Stimulated activated naive CD8-positive, alpha-beta T cell treated with anti-CD3 and anti-CD28 coated beads, Interleukin-15, Interleukin-2, amounts not matched to agents 100 ng/mL and 50 ng/mL, for 24 hours (primary cell): ENCODE results near the gene HSPA1A.
A peak's percentile ranks its signal among the peaks of the same experiment; 100 is the strongest.
"Not testable (repeated sequence)": the region's sequence is repeated elsewhere in the genome, so short reads cannot be mapped to it uniquely, and the experiment has no call there.

Source experiments
- H3K27ac Mint-ChIP-seq: one replicate; pipeline ENCODE4 v1.8.0; 2021; ENCODE audit warnings: mild to moderate bottlenecking, mixed read lengths
- H3K27me3 Mint-ChIP-seq: one replicate; pipeline ENCODE4 v1.8.0; 2021; ENCODE audit warnings: mixed read lengths
- H3K36me3 Mint-ChIP-seq: one replicate; pipeline ENCODE4 v1.8.0; 2021; ENCODE audit warnings: low read depth, mixed read lengths
- H3K4me1 Mint-ChIP-seq: one replicate; pipeline ENCODE4 v1.8.0; 2021; ENCODE audit warnings: low read depth, mixed read lengths
- H3K4me3 Mint-ChIP-seq: one replicate; pipeline ENCODE4 v1.8.0; 2021; ENCODE audit warnings: mild to moderate bottlenecking, mixed read lengths
- H3K9me3 Mint-ChIP-seq: one replicate; pipeline ENCODE4 v1.8.0; 2021; ENCODE audit warnings: mixed read lengths

HSPA1A gene

GRCh38 chr6:31794294-31794865 lies 21.0 kb upstream of the HSPA1A start:
- Mint-ChIP-seq H3K36me3 (peaks cover 43% of the 10 kb centered on the region), H3K4me1 (peaks cover 64% of the 10 kb centered on the region), H3K9me3 (no peaks in the 10 kb centered on the region), H3K4me3 (peak overlapping the region; percentile 87), H3K27ac (peak overlapping the region; percentile 82), H3K27me3 (no peaks in the 10 kb centered on the region)

- Mint-ChIP-seq H3K4me3 (peak overlapping the region; percentile 87), H3K9me3 (no peaks in the 10 kb centered on the region), H3K4me1 (peaks cover 61% of the 10 kb centered on the region), H3K36me3 (peaks cover 38% of the 10 kb centered on the region), H3K27ac (peak overlapping the region; percentile 98), H3K27me3 (no peaks in the 10 kb centered on the region)
Observed at GRCh38 chr6:31794866-31795615, 20.3 kb upstream of the HSPA1A start.

- Mint-ChIP-seq H3K4me1 (peaks cover 57% of the 10 kb centered on the region), H3K9me3 (no peaks in the 10 kb centered on the region), H3K27ac (peak within 1 kb of the TSS; percentile 98), H3K4me3 (peak within 1 kb of the TSS; percentile 87), H3K27me3 (no peaks in the 10 kb centered on the region), H3K36me3 (peaks cover 32% of the 10 kb centered on the region)
Observed at GRCh38 chr6:31795616-31796298, 19.6 kb upstream of the HSPA1A start, which contains the start of gene VARS1. TSS of gene VARS1 (minus strand) at chr6:31795752. CDS start at chr6:31795217, 535 bp downstream.

GRCh38 chr6:31796993-31797385 lies 18.4 kb upstream of the HSPA1A start:
- Mint-ChIP-seq H3K27ac (peak overlapping the region; percentile 24), H3K4me1 (peaks cover 56% of the 10 kb centered on the region)

GRCh38 chr6:31797588-31797987 lies 17.8 kb upstream of the HSPA1A start:
- Mint-ChIP-seq H3K27me3 (no peaks in the 10 kb centered on the region), H3K4me1 (peaks cover 52% of the 10 kb centered on the region), H3K36me3 (peaks cover 24% of the 10 kb centered on the region), H3K27ac (peak overlapping the region; percentile 74), H3K4me3 (peak overlapping the region; percentile 19), H3K9me3 (no peaks in the 10 kb centered on the region)

More at GRCh38 chr6:31796993-31797385, 18.4 kb upstream of the HSPA1A start:
- Mint-ChIP-seq H3K27me3 (no peaks in the 10 kb centered on the region), H3K4me3 (peak overlapping the region; percentile 25), H3K36me3 (peaks cover 30% of the 10 kb centered on the region), H3K9me3 (no peaks in the 10 kb centered on the region)

GRCh38 chr6:31799781-31800180 lies 15.6 kb upstream of the HSPA1A start:
- no peaks in the 10 kb centered on the region for H3K27me3 Mint-ChIP-seq
- no peak overlapping the region for H3K4me3 Mint-ChIP-seq
- H3K36me3 Mint-ChIP-seq = peaks cover 22% of the 10 kb centered on the region
- H3K4me1 Mint-ChIP-seq = peaks cover 48% of the 10 kb centered on the region
- H3K9me3 Mint-ChIP-seq = no peaks in the 10 kb centered on the region
- no peak overlapping the region for H3K27ac Mint-ChIP-seq

GRCh38 chr6:31801031-31801927 lies 14.1 kb upstream of the HSPA1A start:
- not testable (repeated sequence) for H3K9me3 Mint-ChIP-seq, H3K27ac Mint-ChIP-seq
- H3K4me1 Mint-ChIP-seq = peaks cover 46% of the 10 kb centered on the region

GRCh38 chr6:31805939-31806469 lies 9.3 kb upstream of the HSPA1A start:
- Mint-ChIP-seq H3K36me3 (peaks cover 26% of the 10 kb centered on the region), H3K4me1 (peaks cover 32% of the 10 kb centered on the region), H3K9me3 (no peaks in the 10 kb centered on the region), H3K27me3 (no peaks in the 10 kb centered on the region), H3K27ac (peak overlapping the region; percentile 97), H3K4me3 (peak overlapping the region; percentile 99)

More at GRCh38 chr6:31801031-31801927, 14.1 kb upstream of the HSPA1A start:
- not testable (repeated sequence) for H3K27me3 Mint-ChIP-seq, H3K4me3 Mint-ChIP-seq
- peaks cover 24% of the 10 kb centered on the region for H3K36me3 Mint-ChIP-seq

- Mint-ChIP-seq H3K4me1 (peaks cover 29% of the 10 kb centered on the region), H3K4me3 (peak within 1 kb of the TSS; percentile 99), H3K36me3 (peaks cover 19% of the 10 kb centered on the region), H3K9me3 (no peaks in the 10 kb centered on the region), H3K27me3 (no peaks in the 10 kb centered on the region), H3K27ac (peak within 1 kb of the TSS; percentile 97)
Observed at GRCh38 chr6:31806470-31807272, 8.7 kb upstream of the HSPA1A start, which contains the start of gene LSM2. TSS of gene LSM2 (minus strand) at chr6:31806966. CDS start at chr6:31806757, 209 bp downstream.

GRCh38 chr6:31808599-31808998 lies 6.7 kb upstream of the HSPA1A start:
- Mint-ChIP-seq H3K36me3 (peaks cover 11% of the 10 kb centered on the region), H3K4me1 (peaks cover 39% of the 10 kb centered on the region)
- H3K27me3 Mint-ChIP-seq, H3K27ac Mint-ChIP-seq, H3K9me3 Mint-ChIP-seq, H3K4me3 Mint-ChIP-seq: not testable (repeated sequence)

- Mint-ChIP-seq H3K27ac (no peak overlapping the region), H3K27me3 (no peaks in the 10 kb centered on the region), H3K4me3 (no peak overlapping the region), H3K4me1 (peaks cover 38% of the 10 kb centered on the region), H3K36me3 (no peaks in the 10 kb centered on the region), H3K9me3 (no peaks in the 10 kb centered on the region)
Observed at GRCh38 chr6:31811645-31812044, 3.7 kb upstream of the HSPA1A start.

- peak overlapping the region; percentile 65 for H3K4me3 Mint-ChIP-seq
- H3K9me3 Mint-ChIP-seq = no peaks in the 10 kb centered on the region
- H3K4me1 Mint-ChIP-seq = peaks cover 45% of the 10 kb centered on the region
- no peaks in the 10 kb centered on the region for H3K36me3 Mint-ChIP-seq
- H3K27ac Mint-ChIP-seq = peak overlapping the region; percentile 86
- H3K27me3 Mint-ChIP-seq = no peaks in the 10 kb centered on the region
Observed at GRCh38 chr6:31813465-31813849, 1.9 kb upstream of the HSPA1A start.

GRCh38 chr6:31814677-31815024 lies 692 bp upstream of the HSPA1A start:
- peak overlapping the region; percentile 92 for H3K27ac Mint-ChIP-seq
- no peaks in the 10 kb centered on the region for H3K27me3 Mint-ChIP-seq
- no peaks in the 10 kb centered on the region for H3K9me3 Mint-ChIP-seq

More at GRCh38 chr6:31814677-31815024, 692 bp upstream of the HSPA1A start:
- peaks cover 53% of the 10 kb centered on the region for H3K4me1 Mint-ChIP-seq
- H3K4me3 Mint-ChIP-seq = peak overlapping the region; percentile 83
- no peaks in the 10 kb centered on the region for H3K36me3 Mint-ChIP-seq
